ENCODE measurements around the gene OPN5.

DNA sequence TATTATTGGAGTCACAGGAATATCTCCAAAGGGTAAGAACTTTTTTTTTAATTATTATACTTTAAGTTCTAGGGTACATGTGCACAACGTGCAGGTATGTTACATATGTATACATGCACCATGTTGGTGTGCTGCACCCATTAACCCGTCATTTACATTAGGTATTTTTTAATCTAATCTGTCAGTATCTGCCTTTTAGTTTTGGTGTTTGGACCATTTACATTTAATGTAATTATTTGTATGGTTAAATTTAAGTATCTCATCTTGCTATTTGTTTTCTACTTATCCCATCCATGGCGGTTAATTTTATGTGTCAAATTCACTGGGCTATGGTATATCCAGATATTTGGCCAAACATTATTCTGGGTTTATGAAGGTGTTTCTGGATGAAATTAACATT, 15.4 kb upstream of the OPN5 start:
- TF ChIP-seq, protein P1, sequence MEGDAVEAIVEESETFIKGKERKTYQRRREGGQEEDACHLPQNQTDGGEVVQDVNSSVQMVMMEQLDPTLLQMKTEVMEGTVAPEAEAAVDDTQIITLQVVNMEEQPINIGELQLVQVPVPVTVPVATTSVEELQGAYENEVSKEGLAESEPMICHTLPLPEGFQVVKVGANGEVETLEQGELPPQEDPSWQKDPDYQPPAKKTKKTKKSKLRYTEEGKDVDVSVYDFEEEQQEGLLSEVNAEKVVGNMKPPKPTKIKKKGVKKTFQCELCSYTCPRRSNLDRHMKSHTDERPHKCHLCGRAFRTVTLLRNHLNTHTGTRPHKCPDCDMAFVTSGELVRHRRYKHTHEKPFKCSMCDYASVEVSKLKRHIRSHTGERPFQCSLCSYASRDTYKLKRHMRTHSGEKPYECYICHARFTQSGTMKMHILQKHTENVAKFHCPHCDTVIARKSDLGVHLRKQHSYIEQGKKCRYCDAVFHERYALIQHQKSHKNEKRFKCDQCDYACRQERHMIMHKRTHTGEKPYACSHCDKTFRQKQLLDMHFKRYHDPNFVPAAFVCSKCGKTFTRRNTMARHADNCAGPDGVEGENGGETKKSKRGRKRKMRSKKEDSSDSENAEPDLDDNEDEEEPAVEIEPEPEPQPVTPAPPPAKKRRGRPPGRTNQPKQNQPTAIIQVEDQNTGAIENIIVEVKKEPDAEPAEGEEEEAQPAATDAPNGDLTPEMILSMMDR (conservative IDR thresholded peaks at IDR 0.05; ENCODE audit: low read length): no peak
- no peak for TF ChIP-seq EZH2phosphoT487 (IDR thresholded peaks at IDR 0.05; ENCODE audit: borderline replicate concordance)

All from Loucy (cell line).